K562 (cell line): Measurements from ENCODE around the gene ZNF385C.

Experiments
- BCL6 ChIP-seq: fragments of 250-450 bp; sonication (Bioruptor Pico); IDR thresholded peaks from 2 replicates; pipeline ENCODE4 v1.4.0; 2020
- CHD2 ChIP-seq: IDR thresholded peaks from 2 replicates; pipeline ENCODE4 v1.6.1; 2011; ENCODE audit warnings: low read depth, low read length
- CTCF ChIP-seq, 3 experiments: IDR thresholded peaks in 2 of 3; conservative IDR thresholded peaks in 1 of 3; 2 replicates each; pipeline ENCODE4 v1.5.1; 2011 to 2012; ENCODE audit warnings: low read length in 3 of 3, mild to moderate bottlenecking in 3 of 3, control low read depth in 2 of 3, improper control_type of control experiment in 1 of 3, inconsistent platforms in 1 of 3, low read depth in 1 of 3, mixed read lengths in 1 of 3, moderate library complexity in 1 of 3; ENCODE audit not compliant: insufficient read depth in 2 of 3
- ELF1 ChIP-seq: fragments of 200-800 bp; sonication (Bioruptor generic); IDR thresholded peaks from 2 replicates; pipeline ENCODE4 v1.6.1; 2016; ENCODE audit warnings: missing genetic modification characterization, missing compliant biosample characterization
- EZH2 ChIP-seq: IDR thresholded peaks from 2 replicates; pipeline ENCODE4 v1.6.1; 2012; ENCODE audit warnings: low read depth, mild to moderate bottlenecking, inconsistent platforms, low read length, borderline replicate concordance
- FOXA1 ChIP-seq: fragments of 450-650 bp; IDR thresholded peaks from 2 replicates; pipeline ENCODE4 v1.6.1; 2016; ENCODE audit warnings: mild to moderate bottlenecking, borderline replicate concordance
- POLR2A ChIP-seq: fragments of 450-650 bp; conservative IDR thresholded peaks from 2 replicates; pipeline ENCODE4 v1.6.1; 2016
- ZBTB7A ChIP-seq: IDR thresholded peaks from 2 replicates; pipeline ENCODE4 v1.6.1; 2011; ENCODE audit warnings: low read depth, mild to moderate bottlenecking, low read length, moderate library complexity, borderline replicate concordance; ENCODE audit not compliant: control insufficient read depth
- ZNF133 ChIP-seq: fragments of 250-450 bp; sonication (Bioruptor Pico); IDR thresholded peaks from 2 replicates; pipeline ENCODE4 v1.4.0; 2020; ENCODE audit warnings: mild to moderate bottlenecking
- ZNF592 ChIP-seq: fragments of 450-650 bp; IDR thresholded peaks from 2 replicates; pipeline ENCODE4 v1.6.1; 2017; ENCODE audit warnings: antibody characterized with exemption, mild to moderate bottlenecking
- ZNF707 ChIP-seq: fragments of 250-450 bp; sonication (Bioruptor Pico); conservative IDR thresholded peaks from 2 replicates; pipeline ENCODE4 v1.8.0; 2022; ENCODE audit warnings: inconsistent platforms, mild to moderate bottlenecking, moderate library complexity

- TF ChIP-seq CHD2 (no peak), ZNF707 (CRISPR knock-in tag) (no peak), POLR2A (no peak), ZNF592 (no peak), FOXA1 (no peak), ZNF133 (CRISPR knock-in tag) (no peak), ZBTB7A (no peak), BCL6 (CRISPR knock-in tag) (no peak), CTCF (IDR thresholded peaks at IDR 0.05 in 2 of 3, conservative IDR thresholded peaks at IDR 0.05 in 1 of 3; ENCODE audit: insufficient read depth in 2 of 3, low read depth in 1 of 3, low read length in 3 of 3) (no peak), ELF1 (tag) (no peak), EZH2 (no peak)
These were observed 41.6 kb downstream of the ZNF385C start for GRCh38 chr17:42056635-42057034.
